ENCODE measurements around the gene MMP11.

MMP11 gene

DNA sequence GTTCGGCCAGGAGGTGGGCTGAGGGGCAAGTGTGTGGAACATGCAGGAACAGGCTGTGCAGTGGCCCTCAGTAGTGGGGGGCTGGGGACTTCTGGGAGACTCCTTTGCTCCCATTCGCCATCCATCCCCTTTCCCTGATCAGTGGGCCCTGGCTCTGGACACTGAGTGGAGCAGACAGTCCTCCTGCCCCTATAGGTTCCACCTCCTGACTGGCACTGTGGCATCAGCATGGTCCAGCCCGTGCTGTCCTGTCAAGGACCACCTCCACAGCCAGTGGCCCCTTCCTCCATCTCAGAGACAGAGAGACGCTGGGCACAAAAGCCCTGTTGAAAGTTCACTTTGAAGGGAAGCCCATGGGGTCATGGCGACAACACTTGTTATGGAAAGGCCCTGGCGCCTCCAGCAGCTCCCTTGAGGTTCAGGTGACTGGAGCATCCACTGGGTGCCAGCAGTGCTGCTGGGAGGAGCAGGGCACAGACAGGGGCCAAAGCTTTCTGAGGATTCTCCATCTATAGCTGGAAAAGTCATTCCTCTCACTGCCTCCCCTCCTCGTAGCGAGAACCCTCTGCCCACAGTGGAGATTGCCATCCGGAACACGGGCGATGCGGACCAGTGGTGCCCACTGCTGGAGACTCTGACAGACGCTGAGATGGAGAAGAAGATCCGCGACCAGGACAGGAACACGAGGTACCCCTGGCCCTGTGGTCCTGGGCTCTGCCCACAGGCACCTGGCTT, 60.5 kb downstream of the MMP11 start:
- no peak for DNase-seq

Measured in CD4-positive, alpha-beta T cell treated with Interleukin-1 beta for 1 hour (primary cell).